GM11168 (cell line): ENCODE results near the gene SHMT2.

Source experiments
- in situ Hi-C: fragments of 300-500 bp; cut with MboI; formaldehyde crosslinking; loops from one replicate; pipeline ENCODE4 v1.12.0; 2022; ENCODE audit warnings: low sequenced_read_pairs; ENCODE audit not compliant: unreplicated experiment

SHMT2 gene

GRCh38 chr12:57213058-57213715, 16.3 kb upstream of the SHMT2 start:
- in situ Hi-C loops = no loop called here

DNA sequence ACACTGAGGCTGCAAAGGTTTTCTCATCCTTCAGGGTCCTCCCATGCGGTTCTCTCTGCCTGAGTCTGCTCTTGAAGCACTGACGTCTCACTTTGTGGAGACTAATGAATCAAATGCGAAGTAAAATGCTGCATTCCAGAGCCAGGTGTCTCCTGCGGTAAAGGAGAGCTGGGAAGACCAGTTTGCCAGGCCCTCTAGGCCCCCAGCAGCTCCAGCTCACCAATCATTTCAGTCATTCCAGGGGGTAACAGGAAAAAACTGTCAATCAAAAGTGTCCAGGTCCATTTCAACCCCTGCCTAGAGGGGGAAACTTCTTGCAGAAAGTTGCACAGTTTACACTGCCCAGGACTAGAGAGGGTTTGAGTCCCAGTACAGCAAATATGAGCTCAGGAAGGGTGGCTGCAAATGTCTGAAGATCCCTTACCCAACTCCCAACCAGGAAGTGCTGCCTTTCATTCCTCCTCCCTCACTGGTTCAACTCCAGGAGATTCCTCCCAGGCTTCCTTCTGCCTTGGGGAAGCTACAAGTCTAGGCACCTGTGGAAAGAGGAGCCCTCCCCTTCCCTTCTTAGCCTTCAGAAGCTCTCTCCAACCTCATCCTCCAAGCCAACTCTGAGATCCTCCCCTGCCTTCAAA, 15.6 kb upstream of the SHMT2 start:
- in situ Hi-C loops = no loop called here

DNA sequence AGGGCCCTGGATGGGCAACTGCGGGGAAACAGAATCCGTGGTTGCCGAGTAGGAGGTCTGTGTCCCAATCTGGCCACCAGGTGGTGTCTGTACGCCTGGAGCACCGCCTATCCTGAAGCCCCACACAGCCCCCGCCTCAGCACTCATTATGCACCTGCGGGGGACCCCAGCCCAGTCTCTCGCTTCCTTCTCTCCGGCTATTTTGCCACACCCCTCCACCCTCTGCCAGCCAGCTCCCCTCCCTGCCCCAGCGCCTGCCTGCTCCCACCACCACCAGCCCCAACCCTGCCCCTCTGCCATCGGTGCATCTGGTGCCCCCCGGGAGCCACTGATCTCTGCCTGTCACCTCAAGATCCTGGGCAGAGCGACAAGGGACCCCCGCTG, 15.1 kb upstream of the SHMT2 start:
- in situ Hi-C loops = no loop called here

GRCh38 chr12:57215065-57215464, 14.4 kb upstream of the SHMT2 start:
- in situ Hi-C loops = no loop called here

DNA sequence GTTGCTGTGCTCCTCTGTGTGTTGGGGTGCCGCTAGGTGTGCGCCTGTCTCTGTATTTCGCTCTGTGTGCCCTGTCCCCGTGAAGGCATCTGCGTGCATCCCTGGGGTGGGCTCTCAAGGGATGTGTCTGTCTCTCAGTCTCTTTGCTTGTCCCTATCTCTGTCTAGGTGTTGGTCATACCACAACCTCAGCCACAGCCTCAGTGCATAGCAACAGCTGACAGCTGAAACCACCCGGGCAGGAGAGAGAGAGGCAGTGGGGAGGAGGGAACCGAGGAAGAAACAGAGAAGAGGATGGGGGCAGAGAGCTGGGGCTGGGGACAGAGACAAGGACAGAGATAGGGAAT, 13.9 kb upstream of the SHMT2 start:
- in situ Hi-C loops = no loop called here

DNA sequence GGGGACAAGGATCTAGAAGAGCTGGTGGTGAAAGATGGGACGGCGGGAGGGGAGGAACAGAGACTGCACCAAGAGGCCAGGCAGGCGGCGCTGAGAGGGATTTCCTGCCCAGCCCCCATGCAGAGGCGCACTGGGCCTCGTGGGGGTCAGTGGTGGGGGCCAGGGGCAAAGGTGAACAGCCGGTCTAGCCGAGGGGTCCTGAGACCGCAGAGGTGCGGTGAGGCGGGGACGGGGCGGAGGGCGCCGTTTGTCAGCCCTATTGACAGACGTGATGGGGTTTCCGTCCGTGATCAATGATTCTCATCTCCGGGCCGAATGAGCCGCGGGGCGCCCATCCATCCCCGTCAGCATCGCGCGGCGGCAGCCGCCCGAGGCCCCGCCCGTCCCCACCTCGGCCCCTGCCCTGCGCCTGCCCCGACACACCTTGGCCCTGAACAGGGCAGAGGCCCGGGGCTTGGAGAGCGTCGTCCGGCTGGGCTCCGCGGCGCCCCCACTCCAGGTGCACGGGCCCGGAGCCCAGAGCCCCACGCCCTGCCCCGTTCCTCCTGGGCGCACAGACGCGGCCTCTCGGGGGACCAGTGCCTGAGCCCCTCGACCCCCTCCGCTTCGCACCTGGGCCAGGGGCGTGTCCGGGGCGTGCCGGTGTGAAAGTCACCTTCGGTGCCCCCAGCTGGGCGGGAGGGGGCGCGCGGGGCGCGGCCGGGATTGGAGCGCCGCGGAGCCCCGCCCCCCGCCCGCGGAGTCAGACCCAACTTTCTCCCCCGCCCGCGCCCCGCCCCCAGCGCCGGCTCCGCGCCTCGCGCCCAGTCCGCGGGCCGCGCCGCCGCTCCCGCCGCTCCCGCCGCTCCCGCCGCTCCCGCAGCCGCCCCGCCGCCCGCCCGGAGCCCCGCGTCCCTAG, 13.2 kb upstream of the SHMT2 start, which contains the start of gene NXPH4:
NXPH4 (plus strand) TSS at position 781 of the 898 bp plus-strand sequence. CDS start 176 bp downstream, outside the sequence.
- in situ Hi-C loops = no loop called here

- in situ Hi-C loops = no loop called here
These were observed 12.3 kb upstream of the SHMT2 start for GRCh38 chr12:57216921-57217879.

- in situ Hi-C loops = no loop called here
These were observed 11.3 kb upstream of the SHMT2 start for GRCh38 chr12:57218030-57218853.

GRCh38 chr12:57219205-57219992, 10.1 kb upstream of the SHMT2 start:
- in situ Hi-C loops = no loop called here

GRCh38 chr12:57219993-57220754, 9.3 kb upstream of the SHMT2 start:
- in situ Hi-C loops = no loop called here

DNA sequence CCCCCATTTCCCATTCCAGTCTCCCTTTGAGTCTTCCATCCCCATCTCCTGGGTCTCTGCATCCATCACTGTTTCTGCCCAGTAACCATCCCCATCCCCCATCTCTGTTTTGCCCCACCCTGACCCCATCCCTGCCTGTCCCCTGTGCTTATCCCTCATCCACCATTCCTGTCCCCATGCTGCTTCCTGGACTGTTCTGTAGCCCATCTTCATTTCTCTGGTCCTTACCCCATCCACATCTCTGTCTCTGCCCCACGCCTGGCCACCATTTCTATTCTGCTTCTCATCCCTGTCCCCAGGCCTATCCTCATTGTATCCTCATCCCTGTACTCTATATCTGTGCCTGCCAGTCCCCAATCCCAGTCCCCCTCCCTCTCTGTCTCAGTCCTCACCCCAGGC, 8.7 kb upstream of the SHMT2 start:
- in situ Hi-C loops = no loop called here

DNA sequence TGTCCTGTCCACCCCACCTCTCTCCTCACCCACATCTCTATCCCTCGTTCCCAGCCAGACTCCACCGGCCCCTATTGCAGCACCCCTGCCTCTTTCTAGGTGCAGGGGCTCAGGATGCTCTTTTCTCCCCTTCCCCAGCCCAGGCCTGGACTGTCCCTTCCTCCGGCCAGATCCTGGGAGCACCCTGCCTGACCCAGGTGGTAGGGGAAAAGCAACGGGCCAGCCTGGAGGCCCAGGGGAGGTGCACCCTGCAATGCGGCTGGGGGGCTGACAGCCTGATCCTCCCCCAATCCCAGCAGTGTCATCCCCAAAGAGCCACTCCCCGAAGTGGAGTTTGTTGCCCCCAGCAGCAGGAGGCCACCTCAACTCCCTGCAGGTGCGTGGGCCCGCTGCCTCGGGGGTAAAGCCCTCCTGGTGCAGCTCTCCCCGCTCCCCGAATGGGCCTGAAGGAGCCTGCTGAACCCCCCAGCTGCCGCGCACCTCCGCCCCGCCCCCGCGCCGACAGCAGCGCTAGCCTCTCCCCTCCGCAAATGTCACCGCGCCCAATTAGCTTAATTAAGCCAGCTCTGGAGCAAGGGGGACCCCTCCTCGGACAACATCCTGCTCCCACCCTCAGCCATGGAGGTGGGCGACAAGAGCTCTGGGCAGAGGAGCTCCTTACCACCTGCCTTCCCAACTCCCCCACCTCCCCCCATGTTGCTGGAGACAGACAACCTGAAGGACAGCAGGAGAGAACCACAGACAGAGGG, 8.2 kb upstream of the SHMT2 start:
- in situ Hi-C loops = no loop called here

GRCh38 chr12:57222286-57223190, 7.0 kb upstream of the SHMT2 start:
- in situ Hi-C loops = no loop called here

DNA sequence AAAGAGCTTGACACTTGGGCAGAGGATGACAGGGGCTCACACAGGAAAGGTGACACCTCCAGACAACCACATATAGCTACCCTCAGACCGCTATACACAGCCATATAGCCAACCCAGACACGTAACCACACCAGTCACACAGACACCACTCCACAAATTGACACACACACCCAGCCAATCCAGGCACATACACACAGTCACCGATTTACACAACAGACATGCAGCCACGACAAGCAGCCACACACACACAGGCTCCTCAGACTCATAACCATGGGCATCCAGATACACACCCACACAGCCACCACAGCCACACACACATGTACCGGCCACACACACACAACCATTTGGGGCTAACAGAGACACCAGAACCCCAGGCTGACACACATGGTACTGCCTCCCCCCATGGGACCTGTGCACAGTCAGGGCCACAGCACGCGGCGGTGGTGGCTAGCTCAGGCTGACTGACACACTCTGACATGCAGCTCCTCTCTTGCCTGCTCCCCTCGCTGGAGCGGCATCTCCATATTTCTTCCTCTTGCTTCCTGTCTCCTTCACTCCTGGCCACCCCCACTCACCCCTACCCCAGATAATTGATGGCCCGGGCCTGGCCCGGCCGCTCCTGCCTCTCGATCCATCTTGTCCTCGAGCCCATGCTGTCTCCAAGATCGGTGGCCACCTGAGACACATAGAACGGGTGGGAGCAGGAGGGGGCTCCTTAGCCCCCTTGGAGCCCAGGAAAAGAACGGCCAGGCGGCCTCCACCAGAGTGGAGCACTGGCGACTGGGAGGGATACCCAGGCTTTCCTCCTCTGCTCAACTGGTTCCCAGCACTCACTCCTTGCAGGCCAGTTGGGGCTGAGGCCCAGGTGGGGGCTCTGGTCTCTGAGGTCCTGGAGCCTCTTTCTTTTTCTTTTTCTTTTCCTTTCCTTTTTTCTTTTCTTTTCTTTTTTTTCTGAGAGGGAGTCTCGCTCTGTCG, 6.0 kb upstream of the SHMT2 start:
- in situ Hi-C loops = no loop called here
